Suprapubic skin (tissue), 3 donors: ENCODE data around the gene CCR3.

Source experiments
- CTCF ChIP-seq, 2 donors: fragments of 200-600 bp in 1 of 2; fragments of 450-650 bp in 1 of 2; sonication (generic) in 1 of 2; IDR thresholded peaks; one replicate each; pipeline ENCODE4 v1.5.1; 2016 to 2019; ENCODE audit warnings: antibody characterized with exemption in 2 of 2, mild to moderate bottlenecking in 1 of 2, moderate library complexity in 1 of 2
- EP300 ChIP-seq: sonication (generic); formaldehyde crosslinking; IDR thresholded peaks from one replicate; pipeline ENCODE4 v1.6.1; 2017; ENCODE audit warnings: antibody characterized with exemption
- POLR2A ChIP-seq, 2 donors: fragments of 450-650 bp; IDR thresholded peaks; one replicate each; pipeline ENCODE4 v1.6.1; 2017; ENCODE audit warnings: antibody characterized with exemption in 2 of 2, mild to moderate bottlenecking in 2 of 2, moderate library complexity in 2 of 2

- no peak for TF ChIP-seq CTCF (IDR thresholded peaks at IDR 0.05)
- no peak for TF ChIP-seq POLR2A (IDR thresholded peaks at IDR 0.05)
- no peak for TF ChIP-seq EP300
Observed at GRCh38 chr3:46280105-46280797, 38.0 kb downstream of the CCR3 start.
